ENCODE measurements around the gene STK39. TPM values are rescaled to one million over a fixed set of nuclear protein-coding genes. Genes with fewer than 3 reads are reported as not detected.

Gene STK39
- polyA plus RNA-seq, 4 donors = 19.0 to 68.7 (median 41.3) TPM

DNA sequence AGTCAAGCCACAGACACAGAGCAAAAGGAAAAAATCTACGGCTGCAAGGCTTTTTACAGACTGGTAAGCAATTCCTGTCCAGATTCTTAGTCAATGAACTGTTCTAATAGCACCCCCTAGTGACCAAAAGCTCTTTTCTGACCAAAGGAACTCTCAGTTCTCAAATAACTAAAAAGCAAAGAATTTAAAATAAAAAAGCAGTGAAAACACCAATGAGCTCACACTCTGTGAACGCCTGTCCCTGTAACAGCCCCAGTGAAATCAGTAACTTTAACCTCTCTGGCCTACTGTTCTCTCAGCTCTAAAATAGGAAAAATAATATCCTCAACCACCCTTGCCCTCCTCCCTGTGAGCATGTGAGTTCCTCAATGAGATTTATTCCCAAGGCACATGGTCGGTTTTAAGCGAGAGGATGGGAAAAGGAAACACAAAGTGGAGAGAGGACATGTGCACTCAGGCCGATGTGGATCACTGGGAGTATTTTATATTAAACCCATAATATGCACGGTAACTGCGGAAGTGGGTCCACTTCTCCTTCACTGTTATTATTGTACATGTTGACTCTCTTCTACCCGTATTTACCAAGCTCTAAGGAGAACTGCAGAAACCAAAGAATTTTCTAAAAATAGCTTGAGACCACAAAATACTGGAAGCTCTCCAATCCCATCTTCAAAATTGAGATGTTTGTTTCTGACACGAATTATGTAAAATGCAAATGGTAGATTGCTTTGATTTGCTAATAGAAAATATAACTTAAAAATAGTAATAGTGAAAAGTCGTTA lies 128.5 kb downstream of the STK39 start:
- DNase-seq = peak; percentile 69 to 78
- Histone ChIP-seq H3K4me1 (ENCODE audit: control insufficient read depth in 3 of 3, insufficient read depth in 2 of 3, low read depth in 1 of 3, low read length in 2 of 3) (no peaks in the 10 kb centered on the region), H3K4me3 (ENCODE audit: low read depth in 1 of 3, low read length in 3 of 3) (no peak overlapping the region), H3K36me3 (ENCODE audit: control insufficient read depth in 3 of 3, insufficient read depth in 2 of 3, low read depth in 1 of 3, low read length in 3 of 3) (peaks cover 3 to 14% (median 12%) of the 10 kb centered on the region in 3 donors), H3K9me3 (ENCODE audit: control insufficient read depth in 2 of 2, insufficient read depth in 1 of 2, low read depth in 1 of 2, low read length in 1 of 2) (no peaks in the 10 kb centered on the region), H3K27me3 (ENCODE audit: control insufficient read depth in 3 of 3, insufficient read depth in 3 of 3, low read length in 3 of 3) (no peaks in the 10 kb centered on the region), H3K27ac (ENCODE audit: low read depth in 1 of 3, low read length in 2 of 3) (no peak overlapping the region)
- WGBS, 3 donors = 52 to 70% (median 66%) methylated on average over 10 of the region's 10 CpGs
- FAIRE-seq = no peak

DNA sequence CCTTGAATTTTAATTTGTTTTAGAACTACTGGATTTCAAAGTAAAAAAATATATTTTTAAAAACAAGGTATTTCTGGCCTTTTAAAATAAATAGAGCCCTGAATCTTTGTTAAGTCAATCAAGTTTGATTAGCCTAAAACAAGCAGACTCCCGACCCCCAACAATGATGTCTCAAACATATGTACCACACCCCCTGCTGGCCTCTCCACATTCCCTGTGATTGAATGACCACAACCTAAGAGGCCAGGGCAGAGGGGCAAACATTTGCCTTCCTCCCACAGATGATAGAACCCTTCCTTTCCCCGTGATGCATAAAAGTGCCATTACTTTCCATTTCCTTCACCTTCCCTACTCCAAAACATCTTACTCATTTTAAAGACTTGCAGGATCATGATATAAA lies 130.9 kb downstream of the STK39 start:
- FAIRE-seq (no peak), DNase-seq (no peak)
- no peak overlapping the region for H3K27ac ChIP-seq (ENCODE audit: low read depth in 1 of 3, low read length in 2 of 3)
- 87 to 89% (median 89%) methylated on average over 2 of the region's 2 CpGs for WGBS, 3 donors
- peaks cover 3 to 12% (median 7%) of the 10 kb centered on the region in 3 donors for H3K36me3 ChIP-seq (ENCODE audit: control insufficient read depth in 3 of 3, insufficient read depth in 2 of 3, low read depth in 1 of 3, low read length in 3 of 3)
- no peaks in the 10 kb centered on the region for H3K4me1 ChIP-seq (ENCODE audit: control insufficient read depth in 3 of 3, insufficient read depth in 2 of 3, low read depth in 1 of 3, low read length in 2 of 3)
- no peak overlapping the region for H3K4me3 ChIP-seq (ENCODE audit: low read depth in 1 of 3, low read length in 3 of 3)
- no peaks in the 10 kb centered on the region for H3K9me3 ChIP-seq (ENCODE audit: control insufficient read depth in 2 of 2, insufficient read depth in 1 of 2, low read depth in 1 of 2, low read length in 1 of 2)
- no peaks in the 10 kb centered on the region for H3K27me3 ChIP-seq (ENCODE audit: control insufficient read depth in 3 of 3, insufficient read depth in 3 of 3, low read length in 3 of 3)

GRCh38 chr2:168114619-168115018 lies 132.8 kb downstream of the STK39 start:
- Histone ChIP-seq H3K4me1 (ENCODE audit: control insufficient read depth in 3 of 3, insufficient read depth in 2 of 3, low read depth in 1 of 3, low read length in 2 of 3) (no peaks in the 10 kb centered on the region), H3K27ac (ENCODE audit: low read depth in 1 of 3, low read length in 2 of 3) (no peak overlapping the region), H3K4me3 (ENCODE audit: low read depth in 1 of 3, low read length in 3 of 3) (no peak overlapping the region), H3K9me3 (ENCODE audit: control insufficient read depth in 2 of 2, insufficient read depth in 1 of 2, low read depth in 1 of 2, low read length in 1 of 2) (no peaks in the 10 kb centered on the region), H3K27me3 (ENCODE audit: control insufficient read depth in 3 of 3, insufficient read depth in 3 of 3, low read length in 3 of 3) (no peaks in the 10 kb centered on the region), H3K36me3 (ENCODE audit: control insufficient read depth in 3 of 3, insufficient read depth in 2 of 3, low read depth in 1 of 3, low read length in 3 of 3) (peaks cover 3 to 12% (median 5%) of the 10 kb centered on the region in 3 donors)
- DNase-seq (no peak), FAIRE-seq (no peak)
- 91 to 95% (median 94%) methylated on average over 7 of the region's 7 CpGs for WGBS, 3 donors

GRCh38 chr2:168114040-168114439 lies 133.4 kb downstream of the STK39 start:
- WGBS, 3 donors = 82 to 91% (median 90%) methylated on average over 2 of the region's 2 CpGs
- H3K4me1 ChIP-seq (ENCODE audit: control insufficient read depth in 3 of 3, insufficient read depth in 2 of 3, low read depth in 1 of 3, low read length in 2 of 3) = no peaks in the 10 kb centered on the region

DNA sequence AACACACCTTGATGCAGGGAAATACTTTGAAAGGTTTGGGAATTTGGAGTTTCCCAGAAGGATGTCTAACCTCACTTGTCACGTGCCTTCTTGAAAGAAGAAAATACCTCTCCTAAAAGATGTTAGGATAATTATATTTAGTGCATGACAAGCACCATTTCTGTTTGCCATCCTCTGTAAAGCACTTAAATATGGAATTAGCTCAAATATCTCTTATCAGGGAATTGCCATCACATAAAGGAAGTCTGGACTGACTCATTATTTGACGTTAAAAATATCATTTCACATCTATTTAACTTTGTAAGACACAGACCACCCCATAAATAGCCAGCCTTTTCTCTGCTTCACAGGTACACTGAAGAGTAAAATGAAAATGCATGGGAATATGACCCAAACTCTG lies 140.1 kb downstream of the STK39 start:
- Histone ChIP-seq H3K9me3 (ENCODE audit: control insufficient read depth in 2 of 2, insufficient read depth in 1 of 2, low read depth in 1 of 2, low read length in 1 of 2) (no peaks in the 10 kb centered on the region), H3K36me3 (ENCODE audit: control insufficient read depth in 3 of 3, insufficient read depth in 2 of 3, low read depth in 1 of 3, low read length in 3 of 3) (peaks cover 0 to 9% (median 2%) of the 10 kb centered on the region in 3 donors), H3K27ac (ENCODE audit: low read depth in 1 of 3, low read length in 2 of 3) (no peak overlapping the region), H3K4me1 (ENCODE audit: control insufficient read depth in 3 of 3, insufficient read depth in 2 of 3, low read depth in 1 of 3, low read length in 2 of 3) (no peaks in the 10 kb centered on the region), H3K27me3 (ENCODE audit: control insufficient read depth in 3 of 3, insufficient read depth in 3 of 3, low read length in 3 of 3) (no peaks in the 10 kb centered on the region), H3K4me3 (ENCODE audit: low read depth in 1 of 3, low read length in 3 of 3) (no peak overlapping the region)
- FAIRE-seq (no peak), DNase-seq (no peak)
- WGBS, 3 donors = 66 to 73% (median 71%) methylated on average over 2 of the region's 2 CpGs

More at GRCh38 chr2:168114040-168114439, 133.4 kb downstream of the STK39 start:
- FAIRE-seq = no peak
- Histone ChIP-seq H3K36me3 (ENCODE audit: control insufficient read depth in 3 of 3, insufficient read depth in 2 of 3, low read depth in 1 of 3, low read length in 3 of 3) (peaks cover 3 to 12% (median 6%) of the 10 kb centered on the region in 3 donors), H3K9me3 (ENCODE audit: control insufficient read depth in 2 of 2, insufficient read depth in 1 of 2, low read depth in 1 of 2, low read length in 1 of 2) (no peaks in the 10 kb centered on the region), H3K4me3 (ENCODE audit: low read depth in 1 of 3, low read length in 3 of 3) (no peak overlapping the region), H3K27me3 (ENCODE audit: control insufficient read depth in 3 of 3, insufficient read depth in 3 of 3, low read length in 3 of 3) (no peaks in the 10 kb centered on the region), H3K27ac (ENCODE audit: low read depth in 1 of 3, low read length in 2 of 3) (no peak overlapping the region)
- no peak for DNase-seq

- DNase-seq = no peak
- Histone ChIP-seq H3K27me3 (ENCODE audit: control insufficient read depth in 3 of 3, insufficient read depth in 3 of 3, low read length in 3 of 3) (no peaks in the 10 kb centered on the region), H3K4me1 (ENCODE audit: control insufficient read depth in 3 of 3, insufficient read depth in 2 of 3, low read depth in 1 of 3, low read length in 2 of 3) (no peaks in the 10 kb centered on the region), H3K27ac (ENCODE audit: low read depth in 1 of 3, low read length in 2 of 3) (no peak overlapping the region), H3K36me3 (ENCODE audit: control insufficient read depth in 3 of 3, insufficient read depth in 2 of 3, low read depth in 1 of 3, low read length in 3 of 3) (peaks cover 0 to 10% (median 2%) of the 10 kb centered on the region in 3 donors), H3K4me3 (ENCODE audit: low read depth in 1 of 3, low read length in 3 of 3) (no peak overlapping the region), H3K9me3 (ENCODE audit: control insufficient read depth in 2 of 2, insufficient read depth in 1 of 2, low read depth in 1 of 2, low read length in 1 of 2) (no peaks in the 10 kb centered on the region)
- whole genome bisulfite sequencing, 3 donors = 79 to 88% (median 80%) methylated on average over 3 of the region's 3 CpGs
- FAIRE-seq = no peak
Measured at GRCh38 chr2:168105127-168105683, 142.2 kb downstream of the STK39 start.

DNA sequence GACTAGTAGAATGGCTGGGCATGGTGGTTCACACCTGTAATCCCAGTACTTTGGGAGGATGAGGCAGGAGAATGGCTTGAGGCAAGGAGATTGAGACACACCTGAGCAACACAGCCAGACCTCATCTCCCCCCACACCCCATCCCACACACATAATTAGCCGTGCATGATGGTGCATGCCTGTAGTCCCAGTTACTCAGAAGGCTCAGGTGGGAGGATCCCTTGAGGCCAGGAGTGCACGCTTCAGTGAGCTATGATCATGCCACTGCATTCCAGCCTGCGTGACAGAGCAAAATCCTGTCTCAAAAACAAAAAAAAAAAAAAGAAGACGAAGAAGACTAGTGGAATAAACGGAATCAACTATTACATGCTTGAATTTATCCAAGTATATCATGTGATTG lies 150.0 kb downstream of the STK39 start:
- Histone ChIP-seq H3K4me1 (ENCODE audit: control insufficient read depth in 3 of 3, insufficient read depth in 2 of 3, low read depth in 1 of 3, low read length in 2 of 3) (no peaks in the 10 kb centered on the region), H3K27me3 (ENCODE audit: control insufficient read depth in 3 of 3, insufficient read depth in 3 of 3, low read length in 3 of 3) (no peaks in the 10 kb centered on the region), H3K9me3 (ENCODE audit: control insufficient read depth in 2 of 2, insufficient read depth in 1 of 2, low read depth in 1 of 2, low read length in 1 of 2) (no peaks in the 10 kb centered on the region), H3K4me3 (ENCODE audit: low read depth in 1 of 3, low read length in 3 of 3) (no peak overlapping the region), H3K36me3 (ENCODE audit: control insufficient read depth in 3 of 3, insufficient read depth in 2 of 3, low read depth in 1 of 3, low read length in 3 of 3) (peaks cover 0 to 11% (median 4%) of the 10 kb centered on the region in 3 donors), H3K27ac (ENCODE audit: low read depth in 1 of 3, low read length in 2 of 3) (no peak overlapping the region)
- no peak for FAIRE-seq
- no peak for DNase-seq
- 95 to 99% (median 96%) methylated on average over 5 of the region's 5 CpGs for WGBS, 3 donors

GRCh38 chr2:168096158-168096557 lies 151.2 kb downstream of the STK39 start:
- Histone ChIP-seq H3K27ac (ENCODE audit: low read depth in 1 of 3, low read length in 2 of 3) (no peak overlapping the region), H3K9me3 (ENCODE audit: control insufficient read depth in 2 of 2, insufficient read depth in 1 of 2, low read depth in 1 of 2, low read length in 1 of 2) (no peaks in the 10 kb centered on the region), H3K27me3 (ENCODE audit: control insufficient read depth in 3 of 3, insufficient read depth in 3 of 3, low read length in 3 of 3) (no peaks in the 10 kb centered on the region), H3K4me1 (ENCODE audit: control insufficient read depth in 3 of 3, insufficient read depth in 2 of 3, low read depth in 1 of 3, low read length in 2 of 3) (no peaks in the 10 kb centered on the region), H3K4me3 (ENCODE audit: low read depth in 1 of 3, low read length in 3 of 3) (no peak overlapping the region), H3K36me3 (ENCODE audit: control insufficient read depth in 3 of 3, insufficient read depth in 2 of 3, low read depth in 1 of 3, low read length in 3 of 3) (peaks cover 2 to 11% (median 4%) of the 10 kb centered on the region in 3 donors)
- WGBS, 3 donors = 82 to 88% (median 82%) methylated on average over 3 of the region's 3 CpGs
- peak in 1 of 2 donors; percentile 16 for DNase-seq
- no peak for FAIRE-seq
